Retina (tissue), 1 donor: ENCODE measurements around the gene PCOLCE2.
"Not testable (repeated sequence)": the region's sequence is repeated elsewhere in the genome, so short reads cannot be mapped to it uniquely, and the experiment has no call there.

ENCODE experiments used
- DNase-seq: peaks from one replicate; pipeline ENCODE4 v3.0.0-alpha.2; 2016

PCOLCE2 gene

DNA sequence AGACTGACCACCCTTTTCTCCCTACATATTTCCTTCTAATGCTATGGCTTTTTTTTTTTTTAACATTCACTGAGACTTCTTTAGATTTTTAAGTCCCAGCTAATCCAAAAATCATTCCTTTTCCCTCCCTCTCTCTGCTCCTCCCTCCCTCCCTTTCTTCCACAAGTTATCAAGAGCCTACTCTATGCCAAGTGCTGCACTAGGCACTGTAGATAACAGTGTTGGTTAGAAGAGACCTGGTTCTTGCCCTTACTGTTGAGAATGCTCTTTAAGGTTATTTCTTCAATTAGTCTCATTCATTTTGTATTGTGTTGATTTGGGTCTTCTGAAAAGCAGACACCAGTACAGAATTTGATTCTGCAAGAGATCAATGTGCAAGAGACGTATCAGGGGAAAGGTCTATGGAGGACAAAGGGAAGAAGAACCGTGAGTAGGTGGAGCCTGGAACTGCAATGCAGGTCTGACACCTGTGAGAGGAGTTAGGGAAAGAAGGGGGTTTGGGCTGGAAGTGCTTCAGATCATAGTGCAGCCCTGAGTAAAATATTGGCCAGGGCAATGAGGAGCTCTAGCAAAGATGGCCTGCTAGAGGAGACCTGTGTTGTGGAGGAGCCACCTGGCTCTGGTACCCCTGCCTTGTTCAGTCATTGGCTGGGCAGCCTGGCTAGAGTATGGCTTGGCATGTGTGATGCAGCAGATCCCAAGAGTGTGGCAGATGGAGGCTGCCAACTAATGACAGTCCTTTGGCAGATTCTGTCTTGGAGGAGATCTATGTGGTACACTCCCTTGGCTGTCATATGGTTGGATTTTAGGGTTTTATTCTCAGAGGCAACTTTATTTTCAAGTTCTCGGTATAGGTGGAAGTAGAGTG, 9.7 kb upstream of the PCOLCE2 start:
- DNase-seq = no peak

DNA sequence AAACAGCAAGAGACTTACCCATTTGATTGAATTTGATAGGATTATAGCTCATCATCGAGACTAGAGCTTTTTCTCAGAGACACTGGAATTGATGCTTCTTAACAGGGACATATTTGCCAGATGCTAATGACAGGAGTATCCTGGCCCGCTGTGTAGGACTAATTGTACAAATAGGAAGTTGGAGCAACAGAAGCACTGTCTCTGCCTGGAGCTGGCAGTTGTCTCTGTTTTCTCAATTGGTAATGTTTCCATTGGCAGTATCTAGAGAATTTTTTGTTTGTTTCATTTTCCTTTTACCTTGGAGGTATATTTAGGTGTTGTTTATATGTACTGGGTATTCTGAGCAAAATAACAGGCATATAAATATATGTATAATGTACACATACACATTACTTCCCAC, 8.9 kb upstream of the PCOLCE2 start:
- no peak for DNase-seq

DNA sequence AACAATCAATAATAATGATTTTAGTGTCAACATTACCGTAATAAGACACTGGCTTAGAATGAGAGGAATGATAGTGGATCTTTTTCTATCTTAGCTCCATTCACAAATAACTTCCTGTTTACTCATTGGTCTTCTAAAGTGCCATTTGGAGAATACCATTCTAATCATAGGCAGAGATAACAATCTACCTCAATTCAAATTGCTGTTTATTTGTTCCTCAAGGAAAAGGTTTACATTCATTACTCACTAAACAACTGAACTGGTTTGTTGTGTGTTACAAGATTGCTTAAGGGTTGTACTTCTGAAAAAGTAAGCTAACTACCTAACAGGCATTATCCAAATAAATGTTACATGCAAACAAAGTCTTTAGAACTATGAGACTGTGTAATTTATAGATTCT, 8.1 kb upstream of the PCOLCE2 start:
- no peak for DNase-seq

DNA sequence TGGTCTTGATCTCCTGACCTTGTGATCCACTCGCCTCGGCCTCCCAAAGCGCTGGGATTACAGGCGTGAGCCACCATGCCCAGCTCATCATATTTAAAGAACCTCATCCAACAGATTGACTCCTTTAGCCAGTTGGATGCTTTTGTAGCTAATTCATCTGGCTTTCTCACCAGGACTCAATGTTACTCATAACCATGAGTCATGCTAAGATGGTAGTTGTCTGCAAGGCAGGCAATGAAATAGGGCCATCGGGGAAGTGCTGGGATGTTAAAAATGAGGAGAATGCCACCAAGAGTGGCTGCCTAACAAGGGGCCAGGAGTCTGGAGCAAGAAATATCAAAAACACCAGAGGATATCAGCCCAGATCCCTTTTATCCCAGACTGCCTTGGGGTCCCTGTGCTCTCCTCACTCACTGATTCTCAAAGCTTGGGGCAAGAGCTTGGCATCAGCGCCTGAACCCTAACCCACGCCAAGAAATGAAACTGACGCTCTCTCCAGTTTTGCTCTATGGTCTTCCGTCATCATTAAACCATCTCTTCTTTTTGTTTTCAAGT, 7.4 kb upstream of the PCOLCE2 start:
- no peak for DNase-seq

DNA sequence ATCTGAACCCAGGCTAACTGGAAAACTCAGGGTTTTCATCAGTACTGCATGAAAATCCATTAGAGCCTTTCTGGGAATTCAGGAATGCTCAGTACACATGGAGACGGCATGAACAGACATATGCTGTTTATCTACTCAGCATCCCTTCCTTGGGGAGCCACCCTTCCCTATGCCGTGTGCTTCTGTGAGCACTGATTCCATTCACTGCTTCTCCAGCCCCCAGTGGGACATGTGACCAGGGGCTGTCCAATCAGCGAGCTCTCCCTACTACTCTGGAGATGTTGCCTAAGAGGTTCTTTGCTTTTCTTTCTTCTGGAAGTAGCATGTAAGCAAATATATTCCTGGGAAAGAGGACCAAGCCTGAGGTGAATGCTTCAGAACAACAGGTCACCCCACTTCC, 5.6 kb upstream of the PCOLCE2 start:
- DNase-seq = no peak

DNA sequence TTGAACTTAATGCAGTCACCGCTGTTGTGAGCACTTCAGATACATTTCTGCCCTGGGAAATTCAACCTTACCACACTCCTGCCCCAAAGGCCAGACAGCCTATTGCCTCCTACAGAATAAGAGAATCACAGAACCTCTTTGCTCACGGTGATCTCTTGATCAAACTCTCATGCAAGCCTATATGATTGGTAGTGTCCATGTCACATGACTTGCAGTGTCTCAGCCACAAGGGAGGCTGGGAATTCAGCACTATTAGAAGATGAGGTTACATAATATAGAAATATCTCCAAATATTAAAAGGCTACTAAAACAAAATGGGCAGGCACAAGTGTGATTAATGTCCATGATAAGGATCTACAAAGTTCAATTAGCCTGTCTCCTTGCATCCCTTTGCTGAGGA, 3.8 kb upstream of the PCOLCE2 start:
- no peak for DNase-seq

DNA sequence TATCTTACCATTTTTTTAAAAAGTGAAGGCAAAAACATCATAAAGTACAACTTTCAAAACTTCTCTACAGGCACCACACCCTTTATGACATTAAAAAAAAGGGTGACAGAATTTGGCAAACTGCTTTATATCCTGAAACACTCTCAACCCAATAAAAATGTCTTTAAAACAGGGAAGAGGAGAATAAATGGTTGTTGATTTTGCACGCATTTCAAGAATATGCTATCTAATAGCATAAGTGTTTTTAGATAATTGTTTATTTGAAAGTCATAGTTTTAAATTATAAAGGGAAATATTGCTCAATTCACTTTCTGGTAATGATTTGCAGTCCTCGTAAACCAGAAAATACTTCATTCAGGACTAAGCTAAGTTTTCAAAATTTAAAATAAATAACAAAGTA, 1.7 kb upstream of the PCOLCE2 start:
- DNase-seq = no peak

DNA sequence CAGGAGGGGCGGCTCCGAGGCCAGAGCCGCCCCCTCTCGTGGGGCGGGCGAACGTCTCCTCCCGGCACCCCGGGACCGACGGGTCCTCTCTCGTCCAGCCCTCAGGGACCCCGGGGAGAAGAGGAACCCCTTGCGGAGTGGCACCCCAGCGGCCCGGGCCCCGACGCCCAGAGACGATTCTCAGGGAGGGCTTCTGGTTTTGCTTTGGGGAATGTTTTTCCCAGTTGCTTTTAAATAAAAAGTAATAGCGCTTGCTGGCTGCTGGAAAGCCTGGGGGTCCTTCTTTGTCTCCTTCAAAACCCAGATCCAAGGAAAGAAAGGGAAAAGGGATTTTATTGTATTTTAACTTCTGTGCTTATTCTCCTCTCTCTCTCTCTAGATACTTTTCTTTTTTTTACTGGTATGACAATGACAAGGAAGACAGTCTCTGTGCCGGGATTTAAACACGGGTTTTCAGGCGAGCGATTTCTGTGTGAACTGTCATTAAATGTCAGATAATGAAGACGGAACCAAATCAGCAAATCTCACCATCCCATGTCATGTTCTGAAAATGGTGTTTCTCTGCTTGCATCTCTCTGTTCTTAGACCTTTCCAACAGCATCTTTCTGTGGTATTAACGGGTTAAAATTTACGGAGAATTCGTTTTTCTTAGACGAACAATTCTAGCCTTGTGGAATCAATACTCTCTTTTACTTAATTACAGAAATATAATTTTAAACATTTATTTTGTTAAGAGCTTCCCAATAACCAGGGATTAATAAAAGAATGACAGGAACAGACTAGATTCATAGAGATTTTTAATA, 530 bp upstream of the PCOLCE2 start:
- no peak for DNase-seq

DNA sequence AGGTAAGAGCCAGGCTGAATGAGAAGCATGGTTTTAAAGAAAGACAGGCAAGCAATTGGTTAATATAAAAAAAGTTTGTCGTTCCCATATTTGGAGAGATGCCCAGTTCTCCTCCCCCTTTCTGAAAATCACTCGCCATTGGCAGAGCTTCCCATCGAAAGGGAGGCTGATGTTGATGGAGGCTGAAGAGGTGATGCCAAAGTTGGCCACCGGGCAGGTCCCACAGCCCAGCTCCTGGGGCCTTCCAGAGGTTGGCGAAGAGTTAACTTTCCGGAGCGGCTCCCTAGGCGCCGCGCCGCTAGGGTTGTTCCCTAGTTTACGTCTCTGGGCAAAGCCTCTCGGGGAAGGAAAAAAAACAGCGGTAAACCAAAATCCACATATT, 793 bp downstream of the PCOLCE2 start:
- DNase-seq = no peak

DNA sequence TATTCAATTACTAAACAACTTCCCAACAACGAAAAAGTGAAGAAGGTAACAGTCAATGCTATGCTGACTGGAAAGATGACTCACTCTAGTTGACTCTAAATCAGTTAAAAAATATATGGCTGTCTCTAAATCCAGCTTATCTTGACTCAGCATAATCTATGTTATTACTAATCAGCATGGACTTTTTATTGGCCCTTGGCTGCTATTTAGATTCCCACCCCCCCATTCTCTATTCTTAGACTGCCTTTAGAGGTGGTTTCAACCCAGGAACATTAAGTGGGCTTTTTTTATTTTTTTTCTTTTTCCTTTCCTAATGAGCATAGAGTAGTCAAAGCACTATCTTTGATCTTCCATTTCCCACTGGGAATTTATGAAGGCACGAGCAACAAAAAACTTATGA, 1.9 kb downstream of the PCOLCE2 start:
- DNase-seq = no peak

DNA sequence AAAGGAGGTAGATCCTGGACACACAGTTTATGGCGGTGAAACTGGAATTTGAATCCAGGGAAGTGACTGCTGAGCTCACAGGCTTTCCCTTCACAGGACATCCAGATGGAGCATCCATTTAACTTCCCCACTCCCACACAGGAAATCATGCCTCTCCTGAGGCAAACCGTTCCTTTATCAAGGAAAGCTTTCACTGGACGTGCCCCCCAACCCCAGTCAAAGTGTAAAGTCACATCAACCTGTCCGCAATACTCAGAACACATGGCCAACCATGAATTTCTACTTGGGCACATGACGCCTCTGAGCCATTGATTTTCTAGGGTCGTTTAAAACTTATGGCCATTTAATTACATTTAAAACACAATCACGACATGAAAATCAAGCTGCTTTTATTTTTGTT, 2.9 kb downstream of the PCOLCE2 start:
- DNase-seq = no peak

DNA sequence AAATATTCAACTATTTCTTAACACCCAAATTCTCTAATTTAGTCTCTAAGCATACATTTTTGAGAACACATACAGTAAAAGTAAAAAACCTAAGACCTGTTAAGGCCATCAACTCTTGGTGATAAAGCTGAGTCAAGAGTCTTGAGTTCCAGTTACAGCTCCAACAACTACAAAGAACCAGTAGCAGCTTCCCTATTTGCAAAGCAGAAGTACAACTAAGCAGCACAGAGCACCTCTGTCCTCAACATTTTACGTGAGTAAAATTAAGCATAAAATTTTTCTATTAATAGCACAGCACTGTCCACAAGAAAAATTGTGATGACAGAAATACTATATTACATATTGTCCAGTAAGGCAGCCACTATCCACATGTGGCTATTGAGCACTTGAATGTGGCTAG, 4.4 kb downstream of the PCOLCE2 start:
- no peak for DNase-seq

DNA sequence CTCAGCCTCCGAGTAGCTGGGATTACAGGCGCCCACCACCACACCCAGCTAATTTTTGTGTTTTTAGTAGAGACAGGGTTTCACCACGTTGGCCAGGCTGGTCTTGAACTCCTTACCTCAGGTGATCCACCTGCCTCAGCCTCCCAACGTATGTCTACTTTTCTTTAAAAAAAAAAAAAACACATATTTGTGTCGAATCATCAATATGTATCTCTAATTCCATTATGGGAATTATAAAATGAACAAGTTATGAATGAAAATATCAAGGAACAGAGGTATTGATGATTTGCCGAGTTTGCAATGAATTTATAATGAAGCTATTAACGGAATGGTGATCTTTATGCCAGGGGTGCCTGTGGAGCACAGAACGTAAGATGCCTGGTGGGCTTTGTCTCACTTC, 5.3 kb downstream of the PCOLCE2 start:
- not testable (repeated sequence) for DNase-seq

DNA sequence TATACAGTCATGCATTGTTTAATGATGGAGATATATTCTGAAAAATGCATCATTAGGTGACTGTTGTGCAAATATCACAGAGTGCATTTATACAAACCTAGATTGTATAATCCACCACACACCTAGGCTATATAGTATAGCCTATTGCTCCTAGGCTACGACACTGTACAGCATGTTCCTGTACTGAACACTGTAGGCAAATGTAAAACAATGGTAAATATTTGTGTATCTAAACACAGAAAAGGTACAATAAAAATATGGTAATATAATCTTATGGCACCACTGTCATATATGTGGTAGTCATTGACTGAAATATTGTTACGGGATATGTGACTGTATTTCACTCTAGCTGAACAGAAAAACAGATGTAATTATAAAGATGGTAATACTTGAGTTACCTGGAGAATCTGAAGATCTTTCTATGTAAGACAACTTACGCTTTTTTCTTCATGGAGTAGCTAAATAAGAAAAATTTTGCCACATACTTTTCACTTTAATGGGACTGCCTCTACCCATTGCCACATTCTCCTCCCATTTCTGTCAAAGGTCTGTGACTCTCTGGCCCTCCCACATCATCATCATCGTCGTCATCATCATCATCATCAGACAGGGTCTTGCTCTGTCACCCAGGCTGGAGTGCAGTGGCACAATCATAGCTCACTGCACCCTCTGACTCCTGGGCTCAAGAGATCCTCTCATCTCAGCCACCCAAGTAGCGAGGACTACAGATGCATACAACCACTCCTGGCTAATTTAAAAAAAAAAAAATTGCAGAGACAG, 7.2 kb downstream of the PCOLCE2 start:
- no peak for DNase-seq

DNA sequence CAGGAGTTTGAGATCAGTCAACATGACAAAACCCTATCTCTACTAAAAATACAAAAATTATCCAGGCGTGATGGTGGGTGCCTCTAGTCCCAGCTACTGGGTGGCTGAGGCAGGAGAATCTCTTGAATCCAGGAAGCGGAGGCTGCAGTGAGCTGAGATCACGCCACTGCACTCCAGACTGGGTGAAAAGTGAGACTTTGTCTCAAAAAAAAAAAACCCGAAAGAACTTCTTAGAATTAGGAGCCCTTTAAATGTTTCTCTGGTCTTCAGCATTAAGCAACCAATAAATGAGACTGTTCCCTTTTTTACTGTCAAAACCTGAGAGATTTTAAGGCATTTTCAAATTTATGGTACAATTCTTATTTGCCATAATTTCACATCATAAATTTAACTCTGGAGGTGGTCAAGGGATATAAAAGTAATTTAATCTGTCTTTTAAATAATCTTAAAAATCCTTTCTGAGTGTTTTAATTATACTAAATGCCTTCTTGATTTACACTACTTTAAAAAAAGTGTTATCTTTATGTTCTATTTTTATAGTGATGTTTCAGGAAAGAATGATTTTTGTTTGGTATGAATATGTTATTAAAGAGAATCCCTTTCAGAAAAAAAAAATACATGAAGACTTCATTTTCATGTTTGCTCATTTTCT, 10.1 kb downstream of the PCOLCE2 start:
- no peak for DNase-seq

DNA sequence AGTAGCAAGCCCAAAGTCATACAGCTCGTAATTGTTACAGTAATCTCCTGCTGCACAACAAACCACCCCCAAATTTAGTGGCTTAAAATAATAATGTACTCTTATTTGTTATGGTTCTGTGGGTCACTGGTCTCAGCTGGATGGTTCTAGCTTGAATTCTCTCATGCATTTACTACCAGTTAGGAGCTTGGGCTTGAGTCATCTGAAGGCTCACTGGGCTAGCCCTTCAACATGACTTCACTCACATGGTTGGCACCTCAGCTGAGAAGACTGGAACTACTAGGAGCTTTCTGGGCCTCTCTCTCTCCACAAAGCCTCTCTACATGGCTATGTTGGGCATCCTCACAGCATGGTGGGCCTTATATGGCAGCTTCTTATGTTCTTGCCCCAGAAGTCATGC, 12.5 kb downstream of the PCOLCE2 start:
- DNase-seq = no peak

DNA sequence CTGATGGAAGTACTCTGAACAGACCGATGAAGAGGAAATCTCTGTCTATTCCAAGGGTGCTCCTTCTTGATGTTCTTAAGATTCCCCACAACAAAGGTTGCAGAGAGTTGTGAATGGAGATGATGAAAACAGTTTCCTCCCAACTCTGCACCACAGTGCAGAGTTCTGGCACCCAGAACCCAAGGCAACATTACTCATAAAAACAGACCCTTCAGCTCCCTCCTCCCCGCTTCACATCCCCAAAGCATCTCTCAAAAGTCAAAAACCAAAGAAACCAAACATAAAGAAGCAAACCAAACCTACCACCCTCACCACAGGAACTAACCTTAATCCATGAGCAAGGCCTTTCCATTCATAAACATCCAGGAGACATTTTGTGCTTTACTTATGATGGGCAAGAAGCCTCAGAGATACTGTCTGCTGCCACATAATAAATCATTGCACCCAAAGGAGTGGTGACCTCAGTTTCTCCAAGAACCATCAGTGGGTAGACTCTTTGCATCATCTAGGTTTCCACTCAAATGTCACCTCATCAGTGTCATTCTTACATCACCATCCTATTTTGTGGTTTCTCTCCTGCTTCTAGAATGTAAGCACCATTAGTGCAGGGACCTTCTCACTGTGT, 13.2 kb downstream of the PCOLCE2 start:
- no peak for DNase-seq

DNA sequence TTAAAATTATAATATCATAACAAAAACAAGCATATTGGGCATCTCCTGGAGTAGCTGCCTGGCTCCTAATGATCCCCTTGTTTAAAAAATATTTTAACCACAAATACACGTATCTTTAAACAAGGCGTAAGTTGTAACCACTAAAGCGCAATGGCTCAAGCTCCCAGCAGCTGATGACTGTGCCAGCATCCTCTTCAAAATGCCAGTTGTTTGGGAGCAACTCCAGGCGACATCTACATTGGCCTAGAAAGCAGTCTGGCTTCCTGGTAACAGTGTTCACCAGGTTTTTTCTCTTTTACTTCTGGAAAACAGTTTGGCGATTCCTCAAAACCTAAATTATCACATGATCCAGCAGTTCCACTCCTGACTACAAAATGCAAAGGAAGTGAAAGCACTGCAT, 13.8 kb downstream of the PCOLCE2 start:
- DNase-seq = no peak

DNA sequence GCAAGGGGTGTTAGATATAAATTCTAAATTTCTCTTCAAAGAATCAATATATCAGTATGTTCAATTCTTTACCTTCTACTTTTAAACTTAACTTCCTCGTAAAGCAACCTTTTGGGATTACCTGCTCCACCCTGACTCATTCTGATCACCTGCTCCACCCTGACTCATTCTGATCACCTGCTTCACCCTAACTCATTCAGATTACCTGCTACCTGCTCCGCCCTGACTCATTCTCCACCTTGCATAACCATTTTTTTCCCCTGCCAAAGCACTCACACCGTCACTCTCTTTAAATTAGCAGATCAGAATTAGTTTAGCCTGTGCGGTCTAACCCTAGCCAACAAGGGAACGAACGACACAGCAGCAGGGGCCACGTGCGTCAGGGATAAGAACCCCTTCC, 20.5 kb downstream of the PCOLCE2 start:
- not testable (repeated sequence) for DNase-seq

DNA sequence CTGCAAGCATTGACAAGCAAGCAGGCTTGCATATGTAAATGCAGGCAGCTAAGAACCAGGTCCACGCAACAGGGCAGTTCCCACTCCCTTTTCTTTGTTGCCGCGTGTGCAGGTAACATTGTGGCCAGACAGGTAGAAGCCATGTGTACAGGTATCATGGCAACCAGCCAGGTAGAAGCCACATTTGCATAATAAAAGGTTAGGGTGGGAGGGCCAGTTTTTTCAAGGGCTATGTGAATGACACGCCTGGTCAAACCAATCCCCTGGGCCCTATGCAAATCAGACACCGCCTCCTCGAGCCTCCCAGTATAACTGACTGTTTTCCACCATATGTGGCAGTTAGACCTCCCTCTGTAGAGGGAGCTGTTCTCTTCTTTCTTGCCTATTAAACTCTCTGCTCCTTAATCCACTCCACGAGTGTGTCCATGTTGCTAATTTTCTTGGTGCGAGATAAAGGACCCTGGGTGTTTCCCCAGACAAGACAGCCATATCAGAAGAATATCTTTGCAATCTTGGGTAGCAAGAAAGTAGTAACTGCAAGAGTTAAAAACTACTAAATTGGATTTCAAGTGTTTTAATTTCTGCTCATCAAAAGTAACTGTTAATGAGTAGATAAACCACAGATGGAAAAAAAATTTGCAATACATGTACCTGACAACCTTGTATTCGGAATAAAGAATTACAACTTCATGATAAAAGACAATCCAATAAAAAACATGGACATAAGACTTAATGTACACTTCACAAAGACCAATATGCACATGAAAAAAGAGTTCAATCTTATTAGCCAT, 21.8 kb downstream of the PCOLCE2 start:
- no peak for DNase-seq
